GM23338 (cell line): Measurements from ENCODE around the gene ANKRD40.

Source experiments
- CREB1 ChIP-seq: fragments of 250-450 bp; sonication (Bioruptor Pico); IDR thresholded peaks from 2 replicates; pipeline ENCODE4 v1.5.0; 2020; ENCODE audit warnings: low read depth, mild to moderate bottlenecking, moderate library complexity
- EZH2 ChIP-seq: fragments of 200-600 bp; sonication (generic); IDR thresholded peaks from one replicate; pipeline ENCODE4 v1.8.0; 2017; ENCODE audit warnings: antibody characterized with exemption, mild to moderate bottlenecking, low read depth; ENCODE audit not compliant: unreplicated experiment
- EZH2phosphoT487 ChIP-seq: fragments of 200-600 bp; sonication (generic); IDR thresholded peaks from one replicate; pipeline ENCODE4 v1.8.1; 2018; ENCODE audit warnings: antibody characterized with exemption; ENCODE audit not compliant: unreplicated experiment
- JUNB ChIP-seq: IDR thresholded peaks from one replicate; pipeline ENCODE4 v1.6.1; 2016; ENCODE audit warnings: antibody characterized with exemption; ENCODE audit not compliant: unreplicated experiment
- NANOG ChIP-seq: IDR thresholded peaks from 2 replicates; pipeline ENCODE4 v1.6.1; 2016; ENCODE audit warnings: antibody characterized with exemption, borderline replicate concordance
- POLR2AphosphoS5 ChIP-seq: IDR thresholded peaks from 2 replicates; pipeline ENCODE4 v1.6.1; 2016; ENCODE audit warnings: antibody characterized with exemption, low read depth
- STAT1 ChIP-seq: IDR thresholded peaks from one replicate; pipeline ENCODE4 v1.6.1; 2016; ENCODE audit warnings: antibody characterized with exemption; ENCODE audit not compliant: unreplicated experiment
- ZNF114 ChIP-seq: fragments of 250-450 bp; sonication (Bioruptor Pico); IDR thresholded peaks from 2 replicates; pipeline ENCODE4 v1.5.0; 2020; ENCODE audit warnings: mild to moderate bottlenecking, moderate library complexity
- ZNF331 ChIP-seq: fragments of 250-450 bp; sonication (Bioruptor Pico); IDR thresholded peaks from 2 replicates; pipeline ENCODE4 v1.5.0; 2020; ENCODE audit warnings: low read depth, mild to moderate bottlenecking, moderate library complexity
- TF ChIP-seq, protein P1 (sequence below): IDR thresholded peaks from one replicate; pipeline ENCODE4 v1.6.1; 2018; ENCODE audit warnings: antibody characterized with exemption; ENCODE audit not compliant: unreplicated experiment
- TF ChIP-seq, protein P2 (sequence below), 2 experiments: fragments of 200-600 bp in 1 of 2; sonication (generic) in 1 of 2; conservative IDR thresholded peaks; 2 replicates each; pipeline versions ENCODE4 v1.5.1 to v1.6.1; 2016 to 2017; ENCODE audit warnings: antibody characterized with exemption in 2 of 2, low read depth in 2 of 2, mild to moderate bottlenecking in 2 of 2, moderate library complexity in 1 of 2
- TF ChIP-seq, protein P3 (sequence below): fragments of 250-450 bp; sonication (Bioruptor Pico); IDR thresholded peaks from 2 replicates; pipeline ENCODE4 v1.5.0; 2020; ENCODE audit warnings: mild to moderate bottlenecking, moderate library complexity
- TF ChIP-seq, protein P4 (sequence below): IDR thresholded peaks from 2 replicates; pipeline ENCODE4 v1.6.1; 2016; ENCODE audit warnings: antibody characterized with exemption

GRCh38 chr17:50710025-50710424, 2.3 kb upstream of the ANKRD40 start:
- TF ChIP-seq EZH2phosphoT487 (no peak), EZH2 (no peak), POLR2AphosphoS5 (no peak), NANOG (no peak), CREB1 (CRISPR knock-in tag) (no peak), STAT1 (no peak), ZNF114 (CRISPR knock-in tag) (no peak), JUNB (no peak), ZNF331 (CRISPR knock-in tag) (no peak)
- TF ChIP-seq, protein P1, sequence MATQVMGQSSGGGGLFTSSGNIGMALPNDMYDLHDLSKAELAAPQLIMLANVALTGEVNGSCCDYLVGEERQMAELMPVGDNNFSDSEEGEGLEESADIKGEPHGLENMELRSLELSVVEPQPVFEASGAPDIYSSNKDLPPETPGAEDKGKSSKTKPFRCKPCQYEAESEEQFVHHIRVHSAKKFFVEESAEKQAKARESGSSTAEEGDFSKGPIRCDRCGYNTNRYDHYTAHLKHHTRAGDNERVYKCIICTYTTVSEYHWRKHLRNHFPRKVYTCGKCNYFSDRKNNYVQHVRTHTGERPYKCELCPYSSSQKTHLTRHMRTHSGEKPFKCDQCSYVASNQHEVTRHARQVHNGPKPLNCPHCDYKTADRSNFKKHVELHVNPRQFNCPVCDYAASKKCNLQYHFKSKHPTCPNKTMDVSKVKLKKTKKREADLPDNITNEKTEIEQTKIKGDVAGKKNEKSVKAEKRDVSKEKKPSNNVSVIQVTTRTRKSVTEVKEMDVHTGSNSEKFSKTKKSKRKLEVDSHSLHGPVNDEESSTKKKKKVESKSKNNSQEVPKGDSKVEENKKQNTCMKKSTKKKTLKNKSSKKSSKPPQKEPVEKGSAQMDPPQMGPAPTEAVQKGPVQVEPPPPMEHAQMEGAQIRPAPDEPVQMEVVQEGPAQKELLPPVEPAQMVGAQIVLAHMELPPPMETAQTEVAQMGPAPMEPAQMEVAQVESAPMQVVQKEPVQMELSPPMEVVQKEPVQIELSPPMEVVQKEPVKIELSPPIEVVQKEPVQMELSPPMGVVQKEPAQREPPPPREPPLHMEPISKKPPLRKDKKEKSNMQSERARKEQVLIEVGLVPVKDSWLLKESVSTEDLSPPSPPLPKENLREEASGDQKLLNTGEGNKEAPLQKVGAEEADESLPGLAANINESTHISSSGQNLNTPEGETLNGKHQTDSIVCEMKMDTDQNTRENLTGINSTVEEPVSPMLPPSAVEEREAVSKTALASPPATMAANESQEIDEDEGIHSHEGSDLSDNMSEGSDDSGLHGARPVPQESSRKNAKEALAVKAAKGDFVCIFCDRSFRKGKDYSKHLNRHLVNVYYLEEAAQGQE, result no peak
- TF ChIP-seq, protein P2, sequence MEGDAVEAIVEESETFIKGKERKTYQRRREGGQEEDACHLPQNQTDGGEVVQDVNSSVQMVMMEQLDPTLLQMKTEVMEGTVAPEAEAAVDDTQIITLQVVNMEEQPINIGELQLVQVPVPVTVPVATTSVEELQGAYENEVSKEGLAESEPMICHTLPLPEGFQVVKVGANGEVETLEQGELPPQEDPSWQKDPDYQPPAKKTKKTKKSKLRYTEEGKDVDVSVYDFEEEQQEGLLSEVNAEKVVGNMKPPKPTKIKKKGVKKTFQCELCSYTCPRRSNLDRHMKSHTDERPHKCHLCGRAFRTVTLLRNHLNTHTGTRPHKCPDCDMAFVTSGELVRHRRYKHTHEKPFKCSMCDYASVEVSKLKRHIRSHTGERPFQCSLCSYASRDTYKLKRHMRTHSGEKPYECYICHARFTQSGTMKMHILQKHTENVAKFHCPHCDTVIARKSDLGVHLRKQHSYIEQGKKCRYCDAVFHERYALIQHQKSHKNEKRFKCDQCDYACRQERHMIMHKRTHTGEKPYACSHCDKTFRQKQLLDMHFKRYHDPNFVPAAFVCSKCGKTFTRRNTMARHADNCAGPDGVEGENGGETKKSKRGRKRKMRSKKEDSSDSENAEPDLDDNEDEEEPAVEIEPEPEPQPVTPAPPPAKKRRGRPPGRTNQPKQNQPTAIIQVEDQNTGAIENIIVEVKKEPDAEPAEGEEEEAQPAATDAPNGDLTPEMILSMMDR (conservative IDR thresholded peaks at IDR 0.05; ENCODE audit: low read depth in 2 of 2), result no peak
- TF ChIP-seq, protein P3, sequence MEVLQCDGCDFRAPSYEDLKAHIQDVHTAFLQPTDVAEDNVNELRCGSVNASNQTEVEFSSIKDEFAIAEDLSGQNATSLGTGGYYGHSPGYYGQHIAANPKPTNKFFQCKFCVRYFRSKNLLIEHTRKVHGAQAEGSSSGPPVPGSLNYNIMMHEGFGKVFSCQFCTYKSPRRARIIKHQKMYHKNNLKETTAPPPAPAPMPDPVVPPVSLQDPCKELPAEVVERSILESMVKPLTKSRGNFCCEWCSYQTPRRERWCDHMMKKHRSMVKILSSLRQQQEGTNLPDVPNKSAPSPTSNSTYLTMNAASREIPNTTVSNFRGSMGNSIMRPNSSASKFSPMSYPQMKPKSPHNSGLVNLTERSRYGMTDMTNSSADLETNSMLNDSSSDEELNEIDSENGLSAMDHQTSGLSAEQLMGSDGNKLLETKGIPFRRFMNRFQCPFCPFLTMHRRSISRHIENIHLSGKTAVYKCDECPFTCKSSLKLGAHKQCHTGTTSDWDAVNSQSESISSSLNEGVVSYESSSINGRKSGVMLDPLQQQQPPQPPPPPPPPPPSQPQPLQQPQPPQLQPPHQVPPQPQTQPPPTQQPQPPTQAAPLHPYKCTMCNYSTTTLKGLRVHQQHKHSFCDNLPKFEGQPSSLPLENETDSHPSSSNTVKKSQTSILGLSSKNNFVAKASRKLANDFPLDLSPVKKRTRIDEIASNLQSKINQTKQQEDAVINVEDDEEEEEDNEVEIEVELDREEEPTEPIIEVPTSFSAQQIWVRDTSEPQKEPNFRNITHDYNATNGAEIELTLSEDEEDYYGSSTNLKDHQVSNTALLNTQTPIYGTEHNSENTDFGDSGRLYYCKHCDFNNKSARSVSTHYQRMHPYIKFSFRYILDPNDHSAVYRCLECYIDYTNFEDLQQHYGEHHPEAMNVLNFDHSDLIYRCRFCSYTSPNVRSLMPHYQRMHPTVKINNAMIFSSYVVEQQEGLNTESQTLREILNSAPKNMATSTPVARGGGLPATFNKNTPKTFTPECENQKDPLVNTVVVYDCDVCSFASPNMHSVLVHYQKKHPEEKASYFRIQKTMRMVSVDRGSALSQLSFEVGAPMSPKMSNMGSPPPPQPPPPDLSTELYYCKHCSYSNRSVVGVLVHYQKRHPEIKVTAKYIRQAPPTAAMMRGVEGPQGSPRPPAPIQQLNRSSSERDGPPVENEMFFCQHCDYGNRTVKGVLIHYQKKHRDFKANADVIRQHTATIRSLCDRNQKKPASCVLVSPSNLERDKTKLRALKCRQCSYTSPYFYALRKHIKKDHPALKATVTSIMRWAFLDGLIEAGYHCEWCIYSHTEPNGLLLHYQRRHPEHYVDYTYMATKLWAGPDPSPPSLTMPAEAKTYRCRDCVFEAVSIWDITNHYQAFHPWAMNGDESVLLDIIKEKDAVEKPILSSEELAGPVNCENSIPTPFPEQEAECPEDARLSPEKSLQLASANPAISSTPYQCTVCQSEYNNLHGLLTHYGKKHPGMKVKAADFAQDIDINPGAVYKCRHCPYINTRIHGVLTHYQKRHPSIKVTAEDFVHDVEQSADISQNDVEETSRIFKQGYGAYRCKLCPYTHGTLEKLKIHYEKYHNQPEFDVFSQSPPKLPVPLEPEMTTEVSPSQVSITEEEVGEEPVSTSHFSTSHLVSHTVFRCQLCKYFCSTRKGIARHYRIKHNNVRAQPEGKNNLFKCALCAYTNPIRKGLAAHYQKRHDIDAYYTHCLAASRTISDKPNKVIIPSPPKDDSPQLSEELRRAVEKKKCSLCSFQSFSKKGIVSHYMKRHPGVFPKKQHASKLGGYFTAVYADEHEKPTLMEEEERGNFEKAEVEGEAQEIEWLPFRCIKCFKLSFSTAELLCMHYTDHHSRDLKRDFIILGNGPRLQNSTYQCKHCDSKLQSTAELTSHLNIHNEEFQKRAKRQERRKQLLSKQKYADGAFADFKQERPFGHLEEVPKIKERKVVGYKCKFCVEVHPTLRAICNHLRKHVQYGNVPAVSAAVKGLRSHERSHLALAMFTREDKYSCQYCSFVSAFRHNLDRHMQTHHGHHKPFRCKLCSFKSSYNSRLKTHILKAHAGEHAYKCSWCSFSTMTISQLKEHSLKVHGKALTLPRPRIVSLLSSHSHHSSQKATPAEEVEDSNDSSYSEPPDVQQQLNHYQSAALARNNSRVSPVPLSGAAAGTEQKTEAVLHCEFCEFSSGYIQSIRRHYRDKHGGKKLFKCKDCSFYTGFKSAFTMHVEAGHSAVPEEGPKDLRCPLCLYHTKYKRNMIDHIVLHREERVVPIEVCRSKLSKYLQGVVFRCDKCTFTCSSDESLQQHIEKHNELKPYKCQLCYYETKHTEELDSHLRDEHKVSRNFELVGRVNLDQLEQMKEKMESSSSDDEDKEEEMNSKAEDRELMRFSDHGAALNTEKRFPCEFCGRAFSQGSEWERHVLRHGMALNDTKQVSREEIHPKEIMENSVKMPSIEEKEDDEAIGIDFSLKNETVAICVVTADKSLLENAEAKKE (CRISPR knock-in tag), result no peak
- TF ChIP-seq, protein P4, sequence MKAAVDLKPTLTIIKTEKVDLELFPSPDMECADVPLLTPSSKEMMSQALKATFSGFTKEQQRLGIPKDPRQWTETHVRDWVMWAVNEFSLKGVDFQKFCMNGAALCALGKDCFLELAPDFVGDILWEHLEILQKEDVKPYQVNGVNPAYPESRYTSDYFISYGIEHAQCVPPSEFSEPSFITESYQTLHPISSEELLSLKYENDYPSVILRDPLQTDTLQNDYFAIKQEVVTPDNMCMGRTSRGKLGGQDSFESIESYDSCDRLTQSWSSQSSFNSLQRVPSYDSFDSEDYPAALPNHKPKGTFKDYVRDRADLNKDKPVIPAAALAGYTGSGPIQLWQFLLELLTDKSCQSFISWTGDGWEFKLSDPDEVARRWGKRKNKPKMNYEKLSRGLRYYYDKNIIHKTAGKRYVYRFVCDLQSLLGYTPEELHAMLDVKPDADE, result no peak
